SK-N-MC (cell line): ENCODE results near the gene INMT.

ENCODE experiments used
- EZH2 ChIP-seq: fragments of 200-600 bp; sonication (generic); IDR thresholded peaks from one replicate; pipeline ENCODE4 v1.6.1; 2017; ENCODE audit warnings: antibody characterized with exemption
- POLR2AphosphoS5 ChIP-seq: IDR thresholded peaks from 2 replicates; pipeline ENCODE4 v1.6.1; 2012; ENCODE audit warnings: mild to moderate bottlenecking, low read depth, low read length, borderline replicate concordance

DNA sequence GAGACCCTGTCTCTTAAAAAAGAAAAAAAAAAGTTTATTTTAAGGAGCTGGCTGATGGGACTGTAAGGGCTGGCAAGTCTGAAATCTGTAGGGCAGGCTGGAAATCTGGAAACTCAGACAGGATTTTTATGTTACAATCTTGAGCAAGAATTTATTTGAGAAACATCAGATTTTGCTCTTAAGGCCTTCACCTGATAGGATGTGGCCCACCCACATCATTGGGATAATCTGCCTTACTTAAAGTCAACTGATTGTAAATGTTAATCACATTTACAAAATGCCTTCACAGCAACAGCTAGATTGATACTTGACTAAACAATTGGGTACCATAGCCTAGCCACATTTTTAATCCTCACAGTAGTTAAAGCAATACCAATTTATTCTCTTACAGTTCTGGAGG lies 30.8 kb downstream of the INMT start:
- TF ChIP-seq POLR2AphosphoS5 (no peak), EZH2 (no peak)
